ENCODE data around the gene PTPRN2.
"Not testable (repeated sequence)": the region's sequence is repeated elsewhere in the genome, so short reads cannot be mapped to it uniquely, and the experiment has no call there.

Gene PTPRN2

GRCh38 chr7:157500171-157500960 is 1087.3 kb downstream of the PTPRN2 start:
- no peak for DNase-seq

GRCh38 chr7:157499835-157500153 is 1087.8 kb downstream of the PTPRN2 start:
- DNase-seq: no peak

GRCh38 chr7:157499121-157499834 is 1088.3 kb downstream of the PTPRN2 start:
- DNase-seq: no peak

GRCh38 chr7:157498657-157499056 is 1089.0 kb downstream of the PTPRN2 start:
- no peak for DNase-seq

GRCh38 chr7:157497744-157498651 is 1089.6 kb downstream of the PTPRN2 start:
- no peak for DNase-seq

- no peak for DNase-seq
These were observed 1090.3 kb downstream of the PTPRN2 start for GRCh38 chr7:157497367-157497743.

GRCh38 chr7:157496416-157497275 is 1091.0 kb downstream of the PTPRN2 start:
- DNase-seq: no peak

GRCh38 chr7:157495594-157495993 is 1092.0 kb downstream of the PTPRN2 start:
- DNase-seq: no peak

- DNase-seq: no peak
These were observed 1092.5 kb downstream of the PTPRN2 start for GRCh38 chr7:157495177-157495553.

- DNase-seq: no peak
These were observed 1093.0 kb downstream of the PTPRN2 start for GRCh38 chr7:157494506-157495176.

- DNase-seq: no peak
These were observed 1093.8 kb downstream of the PTPRN2 start for GRCh38 chr7:157493776-157494175.

- DNase-seq: no peak
These were observed 1094.6 kb downstream of the PTPRN2 start for GRCh38 chr7:157493017-157493416.

GRCh38 chr7:157490465-157490912 is 1097.1 kb downstream of the PTPRN2 start:
- DNase-seq: no peak

GRCh38 chr7:157489870-157490269 is 1097.8 kb downstream of the PTPRN2 start:
- not testable (repeated sequence) for DNase-seq
